Body of pancreas (tissue), 4 donors: ENCODE results near the gene IL17C. TPM values are rescaled to one million over a fixed set of nuclear protein-coding genes. Genes with fewer than 3 reads are reported as not detected.

Source experiments
- ATAC-seq: fragments of 150-250 bp; one replicate; pipeline ENCODE4 v1.9.1; 2016
- DNase-seq, 4 donors: peaks; one replicate each; pipeline ENCODE4 v3.0.0-alpha.2; 2019
- H3K27ac ChIP-seq, 4 donors: fragments of 200-600 bp; sonication (generic); 1 replicate in 3 of 4; 2 replicates in 1 of 4; pipeline versions ENCODE4 v1.5.1 to v1.6.1; 2016 to 2019; ENCODE audit warnings: mild to moderate bottlenecking in 1 of 4, mixed read lengths in 1 of 4, moderate library complexity in 1 of 4
- H3K27me3 ChIP-seq, 2 donors: fragments of 200-600 bp; sonication (generic); one replicate each; pipeline ENCODE4 v1.6.0; 2016; ENCODE audit warnings: mild to moderate bottlenecking in 1 of 2
- H3K36me3 ChIP-seq, 2 donors: fragments of 200-600 bp; sonication (generic); replicated peaks in 1 of 2; 2 replicates each; pipeline ENCODE4 v1.5.1; 2016; ENCODE audit warnings: low read depth in 2 of 2; ENCODE audit not compliant: insufficient read depth in 1 of 2
- H3K4me1 ChIP-seq: fragments of 200-600 bp; sonication (generic); one replicate; pipeline ENCODE4 v1.6.0; 2016
- H3K4me3 ChIP-seq, 2 donors: fragments of 200-600 bp; sonication (generic); 1 replicate in 1 of 2; 2 replicates in 1 of 2; pipeline ENCODE4 v1.5.1; 2016 to 2019
- H3K9me3 ChIP-seq, 3 donors: fragments of 200-600 bp; sonication (generic); 1 replicate in 2 of 3; 2 replicates in 1 of 3; pipeline ENCODE4 v1.5.1; 2016
- POLR2A ChIP-seq, 3 donors: fragments of 450-650 bp; IDR thresholded peaks; one replicate each; pipeline ENCODE4 v1.6.1; 2016; ENCODE audit warnings: antibody characterized with exemption in 3 of 3, mild to moderate bottlenecking in 2 of 3
- WGBS, 2 donors: methylation state at CpG; one replicate each; pipeline ENCODE4 v1.1.5; 2017; 5-methylcytosine and 5-hydroxymethylcytosine counted together
- intact Hi-C: fragments of 100-400 bp; cut with DNase I; formaldehyde crosslinking; loops from one replicate; pipeline ENCODE4 v1.15.1; 2023
- total RNA-seq, 2 donors: library from RNA; depleted of rRNA; stranded (reverse); fragments of >200 nt; gene quantifications; one replicate each; pipeline ENCODE4 v1.1.0, GENCODE V29; 2016
- TF ChIP-seq, protein P1 (sequence below), 7 experiments: fragments of 450-650 bp in 4 of 7; fragments of 200-600 bp in 3 of 7; sonication (generic) in 3 of 7; IDR thresholded peaks; one replicate each; pipeline ENCODE4 v1.5.1; 2016 to 2019; ENCODE audit warnings: antibody characterized with exemption in 7 of 7

IL17C gene
- total RNA-seq, 2 donors from 2014 or later = not detected

DNA sequence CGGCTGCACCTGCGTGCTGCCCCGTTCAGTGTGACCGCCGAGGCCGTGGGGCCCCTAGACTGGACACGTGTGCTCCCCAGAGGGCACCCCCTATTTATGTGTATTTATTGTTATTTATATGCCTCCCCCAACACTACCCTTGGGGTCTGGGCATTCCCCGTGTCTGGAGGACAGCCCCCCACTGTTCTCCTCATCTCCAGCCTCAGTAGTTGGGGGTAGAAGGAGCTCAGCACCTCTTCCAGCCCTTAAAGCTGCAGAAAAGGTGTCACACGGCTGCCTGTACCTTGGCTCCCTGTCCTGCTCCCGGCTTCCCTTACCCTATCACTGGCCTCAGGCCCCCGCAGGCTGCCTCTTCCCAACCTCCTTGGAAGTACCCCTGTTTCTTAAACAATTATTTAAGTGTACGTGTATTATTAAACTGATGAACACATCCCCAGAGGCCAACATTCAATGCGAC, 1.7 kb downstream of the IL17C start:
- no peaks in the 10 kb centered on the region for H3K36me3 ChIP-seq
- no peak overlapping the region for H3K4me3 ChIP-seq
- TF ChIP-seq, protein P1, sequence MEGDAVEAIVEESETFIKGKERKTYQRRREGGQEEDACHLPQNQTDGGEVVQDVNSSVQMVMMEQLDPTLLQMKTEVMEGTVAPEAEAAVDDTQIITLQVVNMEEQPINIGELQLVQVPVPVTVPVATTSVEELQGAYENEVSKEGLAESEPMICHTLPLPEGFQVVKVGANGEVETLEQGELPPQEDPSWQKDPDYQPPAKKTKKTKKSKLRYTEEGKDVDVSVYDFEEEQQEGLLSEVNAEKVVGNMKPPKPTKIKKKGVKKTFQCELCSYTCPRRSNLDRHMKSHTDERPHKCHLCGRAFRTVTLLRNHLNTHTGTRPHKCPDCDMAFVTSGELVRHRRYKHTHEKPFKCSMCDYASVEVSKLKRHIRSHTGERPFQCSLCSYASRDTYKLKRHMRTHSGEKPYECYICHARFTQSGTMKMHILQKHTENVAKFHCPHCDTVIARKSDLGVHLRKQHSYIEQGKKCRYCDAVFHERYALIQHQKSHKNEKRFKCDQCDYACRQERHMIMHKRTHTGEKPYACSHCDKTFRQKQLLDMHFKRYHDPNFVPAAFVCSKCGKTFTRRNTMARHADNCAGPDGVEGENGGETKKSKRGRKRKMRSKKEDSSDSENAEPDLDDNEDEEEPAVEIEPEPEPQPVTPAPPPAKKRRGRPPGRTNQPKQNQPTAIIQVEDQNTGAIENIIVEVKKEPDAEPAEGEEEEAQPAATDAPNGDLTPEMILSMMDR (IDR thresholded peaks at IDR 0.05) = no peak
- no peak for TF ChIP-seq POLR2A (IDR thresholded peaks at IDR 0.05)
- H3K27me3 ChIP-seq = no peaks in the 10 kb centered on the region
- no peak for ATAC-seq
- no peak overlapping the region for H3K27ac ChIP-seq
- intact Hi-C loops = no loop called here
- peaks cover 18% of the 10 kb centered on the region for H3K4me1 ChIP-seq
- WGBS, 2 donors = 66 to 71% methylated on average over 13 of the region's 13 CpGs
- DNase-seq = no peak
- H3K9me3 ChIP-seq = no peaks in the 10 kb centered on the region

DNA sequence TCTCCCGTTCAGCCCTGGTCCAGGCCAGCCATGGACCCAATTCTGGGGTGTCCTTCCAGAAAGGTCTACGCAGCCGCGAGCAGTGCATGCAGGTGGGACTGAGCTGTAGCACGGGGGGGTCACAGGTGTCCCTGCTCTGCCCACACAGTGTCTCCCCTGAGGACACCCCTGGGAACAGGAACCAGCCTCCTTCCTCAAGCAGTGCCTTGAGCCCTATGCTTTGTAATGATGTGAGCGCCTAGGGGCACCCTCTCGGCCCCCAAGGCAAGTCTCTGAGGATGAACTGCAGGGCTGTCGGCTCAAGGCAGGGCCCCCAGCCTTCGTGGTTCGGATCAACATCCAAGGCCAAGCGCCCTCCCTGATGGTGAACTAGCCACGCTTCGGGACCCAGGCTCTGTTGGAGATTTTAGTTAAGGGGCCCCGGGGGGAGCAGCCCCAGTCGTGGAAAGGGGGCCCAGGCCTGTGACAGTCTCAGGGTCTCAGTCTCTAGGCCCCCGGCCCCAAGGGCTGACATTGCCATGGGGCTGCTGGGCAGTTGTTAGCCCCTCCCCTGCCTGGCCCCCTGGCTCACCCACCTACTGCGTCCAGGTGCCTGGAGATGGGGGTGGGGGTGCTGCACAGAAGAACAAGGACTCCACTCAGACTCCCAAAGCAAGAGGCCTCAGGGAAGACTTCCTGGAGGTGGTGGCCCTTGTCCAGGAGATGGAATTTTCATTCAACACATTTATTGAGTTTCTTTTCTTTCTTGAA, 2.3 kb downstream of the IL17C start:
- no peaks in the 10 kb centered on the region for H3K9me3 ChIP-seq
- H3K4me1 ChIP-seq = peaks cover 18% of the 10 kb centered on the region
- DNase-seq (no peak), ATAC-seq (no peak)
- WGBS, 2 donors = 66 to 70% methylated on average over 3 to 16 of the region's 17 CpGs
- H3K27ac ChIP-seq = no peak overlapping the region
- TF ChIP-seq, protein P1 (IDR thresholded peaks at IDR 0.05) = no peak
- no peak for TF ChIP-seq POLR2A (IDR thresholded peaks at IDR 0.05)
- H3K4me3 ChIP-seq = no peak overlapping the region
- no peaks in the 10 kb centered on the region for H3K27me3 ChIP-seq
- no peaks in the 10 kb centered on the region for H3K36me3 ChIP-seq
- intact Hi-C loops = no loop called here

DNA sequence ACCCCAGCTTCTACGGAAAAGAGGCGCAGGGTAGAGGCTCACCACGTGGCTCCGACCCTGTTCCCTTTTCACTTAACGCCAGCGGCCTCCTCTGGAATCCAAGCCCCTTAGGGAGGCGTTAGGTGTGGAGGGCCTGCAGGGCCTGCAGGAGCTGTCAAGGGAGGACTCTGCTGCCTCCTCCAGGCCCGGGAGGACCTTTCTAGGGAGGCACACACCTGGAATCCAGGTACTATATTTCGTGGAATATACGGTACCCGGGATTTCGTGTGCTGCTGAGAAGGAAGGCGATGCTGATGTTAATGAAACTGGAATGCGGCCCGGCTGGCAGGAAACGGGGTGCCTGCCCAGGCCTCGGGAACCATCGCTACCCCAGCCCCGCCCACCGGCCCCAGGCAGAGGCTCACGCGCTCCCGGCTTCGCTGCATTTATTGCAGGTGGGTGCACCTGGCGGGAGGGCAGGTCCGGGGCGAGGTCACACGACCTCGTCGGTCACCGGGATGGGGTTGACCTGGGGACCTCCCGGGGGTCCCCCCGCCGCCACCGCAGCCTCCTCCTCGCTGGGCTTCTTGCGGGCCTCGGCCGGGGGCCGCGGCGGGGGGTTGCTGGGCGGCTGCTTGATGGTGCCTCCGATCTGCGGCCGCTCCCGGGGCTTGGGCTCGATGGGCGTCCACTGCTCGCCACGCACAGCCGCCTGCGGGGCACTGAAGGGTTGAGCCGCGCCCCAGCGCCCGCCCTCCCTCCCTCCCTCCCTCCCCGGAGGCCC, 4.7 kb downstream of the IL17C start:
- Histone ChIP-seq H3K36me3 (no peaks in the 10 kb centered on the region), H3K9me3 (no peaks in the 10 kb centered on the region)
- 86 to 92% methylated on average over 17 to 51 of the region's 58 CpGs for WGBS, 2 donors

DNA sequence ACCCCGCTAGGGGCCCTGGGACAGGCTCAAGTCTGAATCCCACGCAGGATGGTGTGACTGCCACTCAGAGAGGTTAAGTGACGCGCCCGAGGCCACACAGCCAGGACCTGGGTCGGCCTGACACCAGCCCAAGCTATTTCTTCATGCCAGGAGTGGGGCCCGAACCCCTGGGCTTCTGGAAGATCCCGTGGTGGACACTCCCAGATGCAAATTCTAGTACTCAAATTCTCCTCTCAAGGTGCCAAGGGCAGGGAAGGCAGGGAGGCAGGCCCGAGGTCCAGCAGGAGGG, 5.2 kb downstream of the IL17C start:
- Histone ChIP-seq H3K27ac (no peak overlapping the region), H3K27me3 (no peaks in the 10 kb centered on the region), H3K9me3 (no peaks in the 10 kb centered on the region), H3K4me1 (peaks cover 10% of the 10 kb centered on the region), H3K36me3 (no peaks in the 10 kb centered on the region), H3K4me3 (no peak overlapping the region)
- 58 to 85% methylated on average over 2 to 7 of the region's 9 CpGs for WGBS, 2 donors
- DNase-seq = no peak
- no peak for ATAC-seq
- intact Hi-C loops = no loop called here
- no peak for TF ChIP-seq POLR2A (IDR thresholded peaks at IDR 0.05)
- TF ChIP-seq, protein P1 (IDR thresholded peaks at IDR 0.05) = no peak

More for the DNA sequence above, 4.7 kb downstream of the IL17C start:
- Histone ChIP-seq H3K27me3 (no peaks in the 10 kb centered on the region), H3K4me1 (peaks cover 15% of the 10 kb centered on the region), H3K27ac (no peak overlapping the region), H3K4me3 (no peak overlapping the region)
- no peak for DNase-seq
- TF ChIP-seq POLR2A (IDR thresholded peaks at IDR 0.05) = no peak
- TF ChIP-seq, protein P1 (IDR thresholded peaks at IDR 0.05) = no peak
- ATAC-seq = no peak
- intact Hi-C loops = no loop called here
